Measurements from ENCODE around the gene CCDC88B.

CCDC88B gene

GRCh38 chr11:64317325-64317960 is 22.6 kb upstream of the CCDC88B start, which contains the start of gene TRMT112:
TSS of gene TRMT112 (minus strand) at chr11:64317559. CDS start at chr11:64317526, 33 bp downstream.
- peak within 1 kb of the TSS; percentile 87 to 95 for H3K27ac ChIP-seq (ENCODE audit: insufficient read depth in 1 of 2, low read depth in 1 of 2, low read length in 2 of 2, poor library complexity in 1 of 2, severe bottlenecking in 2 of 2)
- under 1% methylated on average over 39 of the region's 43 CpGs for WGBS (ENCODE audit: insufficient coverage)
- DNase-seq, result peak; percentile 97 to 98 (median 97)
- H3K4me3 ChIP-seq (ENCODE audit: control insufficient read depth in 1 of 7, extremely low read depth in 1 of 7, insufficient read depth in 4 of 7, low read depth in 2 of 7, low read length in 6 of 7), result peak within 1 kb of the TSS; percentile 64 to 91 (median 86)
- POLR2A ChIA-PET, result interaction anchor here (0.6 to 2.3 kb wide), 14 partner anchors 10 to 110 kb away, joined by 3 to 18 read pairs (median 5); partner anchors contain the start of genes CCDC88B, ESRRA, FKBP2 and RPS6KA4
- CTCF ChIA-PET, result interaction anchor here (0.6 to 8.7 kb wide), 26 partner anchors 10 to 726 kb away, joined by 3 to 133 read pairs (median 4); partner anchors contain the start of genes BAD, FERMT3 and RPS6KA4
- no peaks in the 10 kb centered on the region for H3K9me3 ChIP-seq (ENCODE audit: control extremely low read depth in 1 of 5, control insufficient read depth in 4 of 5, insufficient read depth in 2 of 5, low read depth in 1 of 5, low read length in 4 of 5)
- H3K27me3 ChIP-seq (replicated peaks in 2 of 5; ENCODE audit: control insufficient read depth in 4 of 5, insufficient read depth in 5 of 5, low read length in 4 of 5), result no peaks in the 10 kb centered on the region
- peaks cover 0 to 28% (median 27%) of the 10 kb centered on the region in 4 experiments for H3K4me1 ChIP-seq (ENCODE audit: control extremely low read depth in 1 of 4, control insufficient read depth in 4 of 4, insufficient read depth in 4 of 4, low read length in 3 of 4)
- H3K36me3 ChIP-seq (ENCODE audit: control insufficient read depth in 4 of 4, insufficient read depth in 4 of 4, low read length in 3 of 4), result peaks cover 19 to 57% (median 28%) of the 10 kb centered on the region in 4 experiments

- ChIA-PET POLR2A (interaction anchor here (0.6 to 2.3 kb wide), 14 partner anchors 9 to 111 kb away, joined by 3 to 18 read pairs (median 5); partner anchors contain the start of genes CCDC88B, ESRRA, FKBP2 and RPS6KA4), CTCF (interaction anchor here (0.6 to 8.7 kb wide), 26 partner anchors 9 to 726 kb away, joined by 3 to 133 read pairs (median 4); partner anchors contain the start of genes BAD, FERMT3 and RPS6KA4)
- peak; percentile 95 to 98 (median 98) for DNase-seq
- Histone ChIP-seq H3K9me3 (ENCODE audit: control extremely low read depth in 1 of 5, control insufficient read depth in 4 of 5, insufficient read depth in 2 of 5, low read depth in 1 of 5, low read length in 4 of 5) (no peaks in the 10 kb centered on the region), H3K36me3 (ENCODE audit: control insufficient read depth in 4 of 4, insufficient read depth in 4 of 4, low read length in 3 of 4) (peaks cover 18 to 53% (median 31%) of the 10 kb centered on the region in 4 experiments), H3K4me1 (ENCODE audit: control extremely low read depth in 1 of 4, control insufficient read depth in 4 of 4, insufficient read depth in 4 of 4, low read length in 3 of 4) (peaks cover 0 to 30% (median 27%) of the 10 kb centered on the region in 4 experiments), H3K27me3 (replicated peaks in 2 of 5; ENCODE audit: control insufficient read depth in 4 of 5, insufficient read depth in 5 of 5, low read length in 4 of 5) (no peaks in the 10 kb centered on the region), H3K4me3 (ENCODE audit: control insufficient read depth in 1 of 7, extremely low read depth in 1 of 7, insufficient read depth in 4 of 7, low read depth in 2 of 7, low read length in 6 of 7) (peak within 1 kb of the TSS; percentile 64 to 91 (median 86)), H3K27ac (ENCODE audit: insufficient read depth in 1 of 2, low read depth in 1 of 2, low read length in 2 of 2, poor library complexity in 1 of 2, severe bottlenecking in 2 of 2) (peak within 1 kb of the TSS; percentile 87 to 95)
- under 1% methylated on average over 53 of the region's 61 CpGs for WGBS (ENCODE audit: insufficient coverage)
Observed at GRCh38 chr11:64317961-64318765, 21.8 kb upstream of the CCDC88B start, which contains the start of gene PRDX5. TSS of gene PRDX5 (plus strand) at chr11:64318121. CDS start at chr11:64318216, 95 bp downstream.

- H3K4me3 ChIP-seq (ENCODE audit: control insufficient read depth in 1 of 7, extremely low read depth in 1 of 7, insufficient read depth in 4 of 7, low read depth in 2 of 7, low read length in 6 of 7), result peak overlapping the region; percentile 64 to 91 (median 86)
- WGBS (ENCODE audit: insufficient coverage), result 40% methylated on average over 7 of the region's 19 CpGs
- H3K27me3 ChIP-seq (replicated peaks in 2 of 5; ENCODE audit: control insufficient read depth in 4 of 5, insufficient read depth in 5 of 5, low read length in 4 of 5), result no peaks in the 10 kb centered on the region
- H3K9me3 ChIP-seq (ENCODE audit: control extremely low read depth in 1 of 5, control insufficient read depth in 4 of 5, insufficient read depth in 2 of 5, low read depth in 1 of 5, low read length in 4 of 5), result no peaks in the 10 kb centered on the region
- ChIA-PET POLR2A (interaction anchor here (1.7 to 2.3 kb wide), 2 partner anchors 11 to 13 kb away, joined by 5 to 18 read pairs; no protein-coding TSS in a partner anchor), CTCF (interaction anchor here (3.8 to 8.7 kb wide), 2 partner anchors 13 to 36 kb away, joined by 52 to 133 read pairs; no protein-coding TSS in a partner anchor)
- no peak for DNase-seq
- peak overlapping the region in 1 of 2 experiments; percentile 95 for H3K27ac ChIP-seq (ENCODE audit: insufficient read depth in 1 of 2, low read depth in 1 of 2, low read length in 2 of 2, poor library complexity in 1 of 2, severe bottlenecking in 2 of 2)
- H3K36me3 ChIP-seq (ENCODE audit: control insufficient read depth in 4 of 4, insufficient read depth in 4 of 4, low read length in 3 of 4), result peaks cover 17 to 44% (median 30%) of the 10 kb centered on the region in 4 experiments
- H3K4me1 ChIP-seq (ENCODE audit: control extremely low read depth in 1 of 4, control insufficient read depth in 4 of 4, insufficient read depth in 4 of 4, low read length in 3 of 4), result peaks cover 0 to 39% (median 27%) of the 10 kb centered on the region in 4 experiments
Observed at GRCh38 chr11:64318766-64319761, 20.9 kb upstream of the CCDC88B start.

- 98% methylated on average over 7 of the region's 7 CpGs for WGBS (ENCODE audit: insufficient coverage)
- ChIA-PET CTCF (interaction anchor here (8.7 kb wide), 1 partner anchor 12 kb away, joined by 133 read pairs; no protein-coding TSS in a partner anchor), POLR2A (no interaction called here)
- H3K4me3 ChIP-seq (ENCODE audit: control insufficient read depth in 1 of 7, extremely low read depth in 1 of 7, insufficient read depth in 4 of 7, low read depth in 2 of 7, low read length in 6 of 7), result no peak overlapping the region
- no peaks in the 10 kb centered on the region for H3K27me3 ChIP-seq (replicated peaks in 2 of 5; ENCODE audit: control insufficient read depth in 4 of 5, insufficient read depth in 5 of 5, low read length in 4 of 5)
- H3K9me3 ChIP-seq (ENCODE audit: control extremely low read depth in 1 of 5, control insufficient read depth in 4 of 5, insufficient read depth in 2 of 5, low read depth in 1 of 5, low read length in 4 of 5), result no peaks in the 10 kb centered on the region
- H3K27ac ChIP-seq (ENCODE audit: insufficient read depth in 1 of 2, low read depth in 1 of 2, low read length in 2 of 2, poor library complexity in 1 of 2, severe bottlenecking in 2 of 2), result no peak overlapping the region
- peaks cover 0 to 39% (median 27%) of the 10 kb centered on the region in 4 experiments for H3K4me1 ChIP-seq (ENCODE audit: control extremely low read depth in 1 of 4, control insufficient read depth in 4 of 4, insufficient read depth in 4 of 4, low read length in 3 of 4)
- H3K36me3 ChIP-seq (ENCODE audit: control insufficient read depth in 4 of 4, insufficient read depth in 4 of 4, low read length in 3 of 4), result peaks cover 5 to 29% (median 18%) of the 10 kb centered on the region in 4 experiments
- no peak for DNase-seq
Observed at GRCh38 chr11:64320556-64320955, 19.4 kb upstream of the CCDC88B start.

GRCh38 chr11:64321026-64321425 is 19.0 kb upstream of the CCDC88B start:
- 95% methylated on average over 5 of the region's 5 CpGs for WGBS (ENCODE audit: insufficient coverage)
- Histone ChIP-seq H3K36me3 (ENCODE audit: control insufficient read depth in 4 of 4, insufficient read depth in 4 of 4, low read length in 3 of 4) (peaks cover 5 to 24% (median 16%) of the 10 kb centered on the region in 4 experiments), H3K27ac (ENCODE audit: insufficient read depth in 1 of 2, low read depth in 1 of 2, low read length in 2 of 2, poor library complexity in 1 of 2, severe bottlenecking in 2 of 2) (no peak overlapping the region), H3K9me3 (ENCODE audit: control extremely low read depth in 1 of 5, control insufficient read depth in 4 of 5, insufficient read depth in 2 of 5, low read depth in 1 of 5, low read length in 4 of 5) (no peaks in the 10 kb centered on the region), H3K27me3 (replicated peaks in 2 of 5; ENCODE audit: control insufficient read depth in 4 of 5, insufficient read depth in 5 of 5, low read length in 4 of 5) (no peaks in the 10 kb centered on the region), H3K4me1 (ENCODE audit: control extremely low read depth in 1 of 4, control insufficient read depth in 4 of 4, insufficient read depth in 4 of 4, low read length in 3 of 4) (peaks cover 0 to 34% (median 26%) of the 10 kb centered on the region in 4 experiments), H3K4me3 (ENCODE audit: control insufficient read depth in 1 of 7, extremely low read depth in 1 of 7, insufficient read depth in 4 of 7, low read depth in 2 of 7, low read length in 6 of 7) (no peak overlapping the region)
- POLR2A ChIA-PET, result no interaction called here
- CTCF ChIA-PET, result interaction anchor here (8.7 kb wide), 1 partner anchor 11 kb away, joined by 133 read pairs; no protein-coding TSS in a partner anchor
- no peak for DNase-seq

GRCh38 chr11:64321533-64321932 is 18.5 kb upstream of the CCDC88B start:
- 100% methylated on average over 4 of the region's 5 CpGs for WGBS (ENCODE audit: insufficient coverage)
- Histone ChIP-seq H3K4me1 (ENCODE audit: control extremely low read depth in 1 of 4, control insufficient read depth in 4 of 4, insufficient read depth in 4 of 4, low read length in 3 of 4) (peaks cover 0 to 29% (median 22%) of the 10 kb centered on the region in 4 experiments), H3K36me3 (ENCODE audit: control insufficient read depth in 4 of 4, insufficient read depth in 4 of 4, low read length in 3 of 4) (peaks cover 5 to 22% (median 16%) of the 10 kb centered on the region in 4 experiments), H3K9me3 (ENCODE audit: control extremely low read depth in 1 of 5, control insufficient read depth in 4 of 5, insufficient read depth in 2 of 5, low read depth in 1 of 5, low read length in 4 of 5) (no peaks in the 10 kb centered on the region), H3K27ac (ENCODE audit: insufficient read depth in 1 of 2, low read depth in 1 of 2, low read length in 2 of 2, poor library complexity in 1 of 2, severe bottlenecking in 2 of 2) (no peak overlapping the region), H3K4me3 (ENCODE audit: control insufficient read depth in 1 of 7, extremely low read depth in 1 of 7, insufficient read depth in 4 of 7, low read depth in 2 of 7, low read length in 6 of 7) (no peak overlapping the region), H3K27me3 (replicated peaks in 2 of 5; ENCODE audit: control insufficient read depth in 4 of 5, insufficient read depth in 5 of 5, low read length in 4 of 5) (no peaks in the 10 kb centered on the region)
- ChIA-PET POLR2A (no interaction called here), CTCF (no interaction called here)
- DNase-seq, result no peak
